ENCODE results near the gene CMSS1. TPM values are rescaled to one million over a fixed set of nuclear protein-coding genes. Genes with fewer than 3 reads are reported as not detected.

The CMSS1 gene
- total RNA-seq, 4 donors from 2014 or later: 11.2 to 16.3 (median 14.1) TPM

DNA sequence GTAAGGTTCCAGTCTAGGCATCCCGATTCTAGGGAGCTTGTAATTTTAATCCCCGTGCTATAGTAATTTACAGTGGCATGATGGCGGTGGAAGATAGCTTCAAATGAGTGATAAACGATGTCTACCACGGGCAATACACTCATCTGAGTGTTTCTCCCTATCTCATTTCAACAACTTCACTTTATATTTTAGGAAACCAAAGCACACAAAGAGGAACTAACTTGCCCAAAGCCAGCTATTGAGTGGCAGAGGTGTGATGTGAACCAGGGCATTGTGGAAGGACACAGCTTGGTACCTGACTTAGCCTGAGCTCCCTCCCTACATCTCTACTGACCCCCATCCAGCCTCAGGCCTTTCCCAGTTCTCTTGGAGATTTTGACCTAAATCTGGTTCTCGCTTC lies 313.6 kb downstream of the CMSS1 start:
- Histone ChIP-seq H3K4me3 (no peak overlapping the region), H3K36me3 (no peaks in the 10 kb centered on the region), H3K9me3 (no peaks in the 10 kb centered on the region), H3K4me1 (peaks cover 3 to 24% (median 12%) of the 10 kb centered on the region in 4 donors), H3K27ac (replicated peaks in 1 of 4) (no peak overlapping the region), H3K27me3 (no peaks in the 10 kb centered on the region)
- DNase-seq (ENCODE audit: extremely low spot score): no peak
- WGBS: 92% methylated on average over 6 of the region's 6 CpGs
- TF ChIP-seq CTCF (IDR thresholded peaks at IDR 0.05): no peak
- no peak for TF ChIP-seq EP300 (IDR thresholded peaks at IDR 0.05)
- TF ChIP-seq POLR2A (IDR thresholded peaks at IDR 0.05; ENCODE audit: low read depth): no peak
- TF ChIP-seq POLR2AphosphoS5 (IDR thresholded peaks at IDR 0.05): no peak
- intact Hi-C loops (cut with DNase I): no loop called here

DNA sequence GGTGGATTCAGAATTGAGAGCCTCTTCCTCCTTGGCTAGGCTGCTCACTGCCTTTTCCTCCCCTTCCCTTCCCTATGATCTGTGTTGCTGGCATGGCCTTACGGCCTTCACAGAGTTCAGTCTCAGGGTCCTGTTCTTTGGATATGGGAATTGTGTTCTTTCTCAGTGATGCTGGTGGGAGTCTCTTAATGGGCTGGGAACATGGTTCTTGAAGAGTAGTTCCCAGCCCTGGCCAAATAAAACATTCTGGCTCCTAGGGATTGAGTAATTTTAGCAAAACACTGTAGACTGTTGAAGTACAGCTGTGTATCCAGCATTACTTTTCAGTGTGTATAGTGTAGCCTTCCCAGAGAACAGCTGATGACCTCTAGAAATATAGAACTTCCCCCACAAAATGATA lies 319.3 kb downstream of the CMSS1 start:
- Histone ChIP-seq H3K27me3 (no peaks in the 10 kb centered on the region), H3K27ac (replicated peaks in 1 of 4) (peak overlapping the region in 3 of 4 donors; percentile 16 to 55 (median 32)), H3K9me3 (no peaks in the 10 kb centered on the region), H3K36me3 (no peaks in the 10 kb centered on the region), H3K4me1 (peaks cover 0 to 12% (median 10%) of the 10 kb centered on the region in 4 donors), H3K4me3 (no peak overlapping the region)
- intact Hi-C loops (cut with DNase I): no loop called here
- no peak for DNase-seq (ENCODE audit: extremely low spot score)
- TF ChIP-seq CTCF (IDR thresholded peaks at IDR 0.05) (no peak), POLR2A (IDR thresholded peaks at IDR 0.05; ENCODE audit: low read depth) (no peak), POLR2AphosphoS5 (IDR thresholded peaks at IDR 0.05) (no peak), EP300 (IDR thresholded peaks at IDR 0.05) (no peak)
- WGBS: 75% methylated on average over 1 of the region's 1 CpG

DNA sequence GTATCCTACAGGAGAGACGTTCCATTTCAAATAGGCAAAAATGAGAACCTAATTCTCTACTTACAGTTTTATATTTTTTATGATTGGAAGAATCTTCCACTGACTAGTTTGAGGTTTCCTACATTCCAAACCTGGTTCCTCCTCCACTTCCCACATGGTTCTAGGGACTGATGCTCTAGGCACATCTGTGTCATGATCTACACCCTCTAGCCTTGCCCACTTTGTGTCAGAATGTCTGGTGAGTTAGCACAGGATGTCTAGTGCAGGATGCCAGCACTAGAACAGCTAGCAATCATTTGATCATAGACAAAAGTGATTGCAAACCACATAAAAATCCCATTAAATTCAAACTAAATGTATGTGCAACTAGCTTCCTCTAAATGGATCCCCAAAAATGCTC lies 323.3 kb downstream of the CMSS1 start:
- H3K27me3 ChIP-seq: no peaks in the 10 kb centered on the region
- TF ChIP-seq POLR2AphosphoS5 (IDR thresholded peaks at IDR 0.05) (no peak), EP300 (IDR thresholded peaks at IDR 0.05) (no peak)
- peaks cover 0 to 8% (median 7%) of the 10 kb centered on the region in 4 donors for H3K9me3 ChIP-seq
- intact Hi-C loops (cut with DNase I): no loop called here
- peaks cover 0 to 12% (median 10%) of the 10 kb centered on the region in 4 donors for H3K4me1 ChIP-seq
- no peak for DNase-seq (ENCODE audit: extremely low spot score)
- H3K4me3 ChIP-seq: no peak overlapping the region
- 89% methylated on average over 1 of the region's 1 CpG for WGBS
- no peak overlapping the region for H3K27ac ChIP-seq (replicated peaks in 1 of 4)
- H3K36me3 ChIP-seq: no peaks in the 10 kb centered on the region

DNA sequence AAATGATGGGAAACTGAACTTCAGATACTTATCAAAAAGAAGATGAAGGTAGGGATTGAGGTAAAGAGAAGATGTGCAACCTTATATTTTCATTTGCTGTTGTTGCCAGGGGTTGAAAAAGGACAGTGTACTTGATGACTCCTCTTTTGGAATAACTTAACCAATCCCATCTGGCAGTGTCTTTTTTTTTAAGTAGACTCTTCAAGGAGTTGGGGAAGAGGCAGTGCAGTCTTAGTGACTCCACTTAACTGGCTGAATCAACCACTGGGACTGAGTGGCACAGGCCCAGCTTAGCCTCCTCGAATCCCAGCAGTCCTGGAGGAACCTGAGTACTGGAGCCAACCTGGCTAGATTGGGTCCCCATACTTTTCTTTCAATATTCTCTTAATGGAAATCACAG lies 323.9 kb downstream of the CMSS1 start:
- intact Hi-C loops (cut with DNase I): no loop called here
- Histone ChIP-seq H3K27me3 (no peaks in the 10 kb centered on the region), H3K4me1 (peaks cover 0 to 9% (median 5%) of the 10 kb centered on the region in 4 donors), H3K9me3 (peaks cover 0 to 8% (median 7%) of the 10 kb centered on the region in 4 donors), H3K4me3 (no peak overlapping the region), H3K27ac (replicated peaks in 1 of 4) (no peak overlapping the region), H3K36me3 (no peaks in the 10 kb centered on the region)
- TF ChIP-seq POLR2AphosphoS5 (IDR thresholded peaks at IDR 0.05): no peak
- no peak for TF ChIP-seq CTCF (IDR thresholded peaks at IDR 0.05)
- no peak for TF ChIP-seq POLR2A (IDR thresholded peaks at IDR 0.05; ENCODE audit: low read depth)
- 60% methylated on average over 1 of the region's 1 CpG for WGBS
- no peak for DNase-seq (ENCODE audit: extremely low spot score)

DNA sequence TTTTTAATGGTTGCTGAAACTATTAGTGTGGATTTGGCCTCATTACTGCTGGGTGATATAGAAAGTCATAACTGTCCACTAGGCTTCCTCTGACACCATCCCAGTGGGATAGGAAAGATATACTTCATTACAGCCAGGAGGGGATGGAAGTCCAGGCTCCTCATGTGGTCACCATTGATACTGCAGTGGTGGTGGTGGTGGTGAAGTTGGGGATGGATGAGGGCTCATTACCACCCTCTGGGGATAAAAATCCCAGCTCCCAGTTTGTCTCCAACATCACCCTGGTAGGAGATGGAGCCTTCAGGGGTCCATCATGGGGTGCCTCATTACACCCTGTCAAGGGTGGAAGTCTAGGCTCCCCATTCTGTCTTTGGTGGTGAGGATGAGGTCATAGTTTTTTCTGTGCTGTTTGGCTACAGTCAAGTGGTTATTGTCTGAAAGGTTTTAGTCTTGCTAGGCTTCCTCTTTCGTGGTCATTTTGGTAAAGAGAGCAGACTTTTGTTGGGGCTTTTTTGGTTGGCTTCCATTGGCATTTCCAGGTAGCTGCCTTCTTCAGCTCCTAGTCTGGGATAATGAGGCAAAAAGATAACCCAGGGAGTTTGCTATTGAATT lies 326.7 kb downstream of the CMSS1 start:
- no peaks in the 10 kb centered on the region for H3K27me3 ChIP-seq
- no peaks in the 10 kb centered on the region for H3K36me3 ChIP-seq
- no peak for DNase-seq (ENCODE audit: extremely low spot score)
- 85% methylated on average over 1 of the region's 1 CpG for WGBS
- no peak overlapping the region for H3K4me3 ChIP-seq
- H3K27ac ChIP-seq (replicated peaks in 1 of 4): no peak overlapping the region
- TF ChIP-seq EP300 (IDR thresholded peaks at IDR 0.05): no peak
- no peak for TF ChIP-seq CTCF (IDR thresholded peaks at IDR 0.05)
- TF ChIP-seq POLR2A (IDR thresholded peaks at IDR 0.05; ENCODE audit: low read depth): no peak
- no peak for TF ChIP-seq POLR2AphosphoS5 (IDR thresholded peaks at IDR 0.05)
- H3K4me1 ChIP-seq: peaks cover 0 to 6% (median 4%) of the 10 kb centered on the region in 4 donors
- intact Hi-C loops (cut with DNase I): no loop called here
- peaks cover 0 to 8% (median 7%) of the 10 kb centered on the region in 4 donors for H3K9me3 ChIP-seq

Measured in esophagus muscularis mucosa (tissue), 4 donors.